Heart left ventricle (tissue), 16 donors: Measurements from ENCODE around the gene MAMDC2. TPM values are rescaled to one million over a fixed set of nuclear protein-coding genes. Genes with fewer than 3 reads are reported as not detected.

Source experiments
- ATAC-seq, 4 donors: fragments of 200-7000 bp; cut with Tn5 transposase; one replicate each; pipeline ENCODE4 v1.9.1; 2020 to 2022; ENCODE audit warnings: moderate library complexity in 4 of 4, mild to moderate bottlenecking in 3 of 4, moderate number of reproducible peaks in 1 of 4
- DNase-seq, 5 donors: peaks; one replicate each; pipeline ENCODE4 v3.0.0-alpha.2; 2020
- H3K27ac ChIP-seq, 12 donors: fragments of 200-600 bp; sonication (generic) in 4 of 12; one replicate each; pipeline versions ENCODE4 v1.5.0 to v1.8.0; 2016 to 2022; ENCODE audit warnings: mild to moderate bottlenecking in 2 of 12
- H3K27me3 ChIP-seq, 9 donors: fragments of 200-600 bp; sonication (generic) in 2 of 9; one replicate each; pipeline versions ENCODE4 v1.5.1 to v1.8.0; 2016 to 2022; ENCODE audit warnings: mild to moderate bottlenecking in 3 of 9
- H3K36me3 ChIP-seq, 9 donors: fragments of 200-600 bp; sonication (generic) in 2 of 9; one replicate each; pipeline versions ENCODE4 v1.5.0 to v1.8.0; 2018 to 2022; ENCODE audit warnings: mild to moderate bottlenecking in 2 of 9
- H3K4me1 ChIP-seq, 12 donors: fragments of 200-600 bp; sonication (generic) in 4 of 12; one replicate each; pipeline versions ENCODE4 v1.5.0 to v1.8.0; 2016 to 2022; ENCODE audit warnings: mild to moderate bottlenecking in 3 of 12
- H3K4me3 ChIP-seq, 12 donors: fragments of 200-600 bp; sonication (generic) in 4 of 12; one replicate each; pipeline versions ENCODE4 v1.5.0 to v1.8.0; 2017 to 2022; ENCODE audit warnings: mild to moderate bottlenecking in 9 of 12, moderate library complexity in 4 of 12
- H3K9me3 ChIP-seq, 12 donors: fragments of 200-600 bp; sonication (generic) in 4 of 12; one replicate each; pipeline versions ENCODE4 v1.5.0 to v1.8.0; 2016 to 2022; ENCODE audit warnings: mild to moderate bottlenecking in 1 of 12
- POLR2A ChIP-seq, 2 donors: fragments of 450-650 bp; IDR thresholded peaks; one replicate each; pipeline ENCODE4 v1.6.1; 2017; ENCODE audit warnings: antibody characterized with exemption in 2 of 2, mild to moderate bottlenecking in 2 of 2, moderate library complexity in 2 of 2
- WGBS, 4 donors: extraction: QIAGEN DNeasy Blood & Tissue Kit in 2 of 4; methylation state at CpG; one replicate each; pipeline versions ENCODE4 v1.1.5 to v1.1.7; 2013 to 2018; 5-methylcytosine and 5-hydroxymethylcytosine counted together
- intact Hi-C, 10 donors: fragments of 100-400 bp; cut with DNase I; formaldehyde crosslinking; loops; one replicate each; pipeline versions ENCODE4 v1.11.1 to v1.14.2; 2022
- polyA plus RNA-seq, 2 donors: library from polyadenylated mRNA; stranded (reverse); fragments of 200-250 nt; gene quantifications; one replicate each; pipeline ENCODE4 v1.2.3, GENCODE V29; 2013
- total RNA-seq, 9 donors: library from RNA; depleted of rRNA in 2 of 9; stranded (reverse); fragments of >200 nt in 2 of 9; fragmentation: NEBNext Ultra II Directional in 3 of 9; extraction: Animal tissue kit (Norgen Biotek cat#: 25700) in 3 of 9; gene quantifications; one replicate each; pipeline versions ENCODE4 v1.1.0 to v1.2.4, GENCODE V29; 2016 to 2023
- TF ChIP-seq, protein P1 (sequence below), 12 donors: fragments of 200-600 bp; sonication (generic) in 4 of 12; IDR thresholded peaks; one replicate each; pipeline versions ENCODE4 v1.5.0 to v1.8.0; 2018 to 2022; ENCODE audit warnings: antibody characterized with exemption in 12 of 12, mild to moderate bottlenecking in 5 of 12
- donor health status: ischemic (EF 13 %, LVEDD 7.1; RV severe dilation, severe dysfunction).
- donor health status: healthy with polysubstance abuse.
- donor health status: DM: no; HTN: yes; CAD: no.
- donor health status: DM: no; HTN: no; CAD: no.
- donor health status: ischemic (EF 25% LVEDD 6.9; RV normal size, moderate dysfunction).
- donor health status: ischemic (EF 25% LVEDD 5.7; RV mildly dilated, moderate dysfunction).
- donor health status: healthy.
- donor health status: DM: yes; HTN: yes; CAD: no.
- donor health status: ischemic (EF 35%, LVEDD 5.7; RV mildly dilated, moderate dysfunction).
- donor health status: nonischemic (EF 11% LVEDD 7.7; RV severe dilation, severe dysfunction).
- donor health status: DM: yes; HTN: yes; CAD: no.
- donor health status: PGD.
- donor health status: ischemic (EF 29% LVEDD 5.4; RV normal size, mild dysfunction).
- donor health status: nonischemic (EF 23%, LVEDD 6.1; RV moderate dilation, normal function).

MAMDC2 gene
- total and polyA plus RNA-seq, 11 donors = 2.5 to 23.9 (median 5.1) TPM

DNA sequence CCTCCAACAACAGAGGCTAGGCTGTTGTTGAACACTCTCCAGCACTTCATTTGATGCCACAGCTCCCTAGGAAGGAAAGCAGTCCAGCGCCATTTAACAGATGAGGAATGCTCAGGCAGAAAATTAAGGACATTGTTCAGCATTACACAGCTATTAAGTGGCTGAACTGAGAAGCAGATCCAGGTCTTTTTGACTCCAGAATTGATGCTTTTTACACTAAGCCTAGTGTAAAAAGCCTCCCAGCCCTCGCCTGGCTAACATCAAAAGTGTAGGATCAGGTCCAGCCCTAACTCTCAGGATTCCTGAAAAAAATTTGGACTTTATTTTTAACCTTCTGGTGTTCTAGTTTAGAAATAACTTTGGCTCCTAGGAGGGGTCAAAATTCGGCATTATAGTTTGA, 108.7 kb downstream of the MAMDC2 start:
- H3K27ac ChIP-seq = peak overlapping the region in 1 of 12 donors; percentile 16
- TF ChIP-seq POLR2A (IDR thresholded peaks at IDR 0.05) = no peak
- TF ChIP-seq, protein P1, sequence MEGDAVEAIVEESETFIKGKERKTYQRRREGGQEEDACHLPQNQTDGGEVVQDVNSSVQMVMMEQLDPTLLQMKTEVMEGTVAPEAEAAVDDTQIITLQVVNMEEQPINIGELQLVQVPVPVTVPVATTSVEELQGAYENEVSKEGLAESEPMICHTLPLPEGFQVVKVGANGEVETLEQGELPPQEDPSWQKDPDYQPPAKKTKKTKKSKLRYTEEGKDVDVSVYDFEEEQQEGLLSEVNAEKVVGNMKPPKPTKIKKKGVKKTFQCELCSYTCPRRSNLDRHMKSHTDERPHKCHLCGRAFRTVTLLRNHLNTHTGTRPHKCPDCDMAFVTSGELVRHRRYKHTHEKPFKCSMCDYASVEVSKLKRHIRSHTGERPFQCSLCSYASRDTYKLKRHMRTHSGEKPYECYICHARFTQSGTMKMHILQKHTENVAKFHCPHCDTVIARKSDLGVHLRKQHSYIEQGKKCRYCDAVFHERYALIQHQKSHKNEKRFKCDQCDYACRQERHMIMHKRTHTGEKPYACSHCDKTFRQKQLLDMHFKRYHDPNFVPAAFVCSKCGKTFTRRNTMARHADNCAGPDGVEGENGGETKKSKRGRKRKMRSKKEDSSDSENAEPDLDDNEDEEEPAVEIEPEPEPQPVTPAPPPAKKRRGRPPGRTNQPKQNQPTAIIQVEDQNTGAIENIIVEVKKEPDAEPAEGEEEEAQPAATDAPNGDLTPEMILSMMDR (IDR thresholded peaks at IDR 0.05) = no peak
- no peaks in the 10 kb centered on the region for H3K9me3 ChIP-seq
- ATAC-seq = no peak
- H3K4me1 ChIP-seq = peaks cover 0 to 7% (median 0%) of the 10 kb centered on the region in 12 donors
- no peak for DNase-seq
- no peak overlapping the region for H3K4me3 ChIP-seq
- H3K27me3 ChIP-seq = no peaks in the 10 kb centered on the region
- H3K36me3 ChIP-seq = peaks cover 0 to 23% (median 0%) of the 10 kb centered on the region in 9 donors
- WGBS, 4 donors = 67 to 75% (median 71%) methylated on average over 3 of the region's 3 CpGs
- intact Hi-C loops = no loop called here

DNA sequence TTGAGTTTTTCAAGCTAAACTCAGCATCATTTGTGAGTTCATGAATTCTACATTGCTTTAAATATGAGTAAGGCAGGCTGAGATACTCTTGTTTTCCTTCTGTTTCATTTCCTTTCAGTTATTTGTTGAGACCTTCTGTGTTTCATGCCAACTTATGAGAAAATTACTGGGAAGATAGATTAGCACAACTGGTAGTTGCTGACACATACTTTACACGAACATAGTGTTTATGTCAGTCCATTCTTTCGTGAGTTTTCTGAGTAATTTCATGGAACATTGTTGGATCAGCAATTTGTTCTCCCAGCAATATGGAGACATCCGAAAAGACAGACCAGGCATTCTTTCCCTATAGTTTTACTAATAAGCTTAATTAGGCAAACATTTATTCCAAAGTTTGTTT, 113.1 kb downstream of the MAMDC2 start:
- peak in 1 of 4 donors; percentile 38 for ATAC-seq
- H3K27me3 ChIP-seq = no peaks in the 10 kb centered on the region
- TF ChIP-seq, protein P1 (IDR thresholded peaks at IDR 0.05) = no peak
- no peak for TF ChIP-seq POLR2A (IDR thresholded peaks at IDR 0.05)
- 68 to 84% (median 76%) methylated on average over 3 of the region's 3 CpGs for WGBS, 4 donors
- no peak for DNase-seq
- H3K27ac ChIP-seq = peak overlapping the region in 1 of 12 donors; percentile 35
- H3K36me3 ChIP-seq = peaks cover 0 to 14% (median 0%) of the 10 kb centered on the region in 9 donors
- no peak overlapping the region for H3K4me3 ChIP-seq
- H3K4me1 ChIP-seq = peaks cover 0 to 23% (median 2%) of the 10 kb centered on the region in 12 donors
- H3K9me3 ChIP-seq = no peaks in the 10 kb centered on the region
- intact Hi-C loops = no loop called here

DNA sequence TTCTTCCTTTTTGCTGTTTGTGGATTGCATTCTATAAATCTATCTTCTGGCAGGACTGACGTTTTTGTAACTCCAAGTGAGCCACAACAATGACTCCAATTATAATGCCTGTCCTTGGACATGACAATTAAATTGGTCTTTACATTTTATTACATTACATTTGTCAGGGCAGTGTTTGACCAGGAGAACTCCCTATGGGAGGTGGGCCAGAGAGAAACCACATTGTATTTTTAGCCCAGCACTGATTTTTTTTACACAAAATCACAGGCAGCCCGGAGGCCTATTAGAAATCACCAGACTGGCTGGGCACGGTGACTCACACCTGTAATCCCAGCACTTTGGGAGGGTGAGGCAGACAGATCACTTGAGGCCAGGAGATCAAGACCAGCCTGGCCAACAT, 116.0 kb downstream of the MAMDC2 start:
- no peaks in the 10 kb centered on the region for H3K9me3 ChIP-seq
- H3K27me3 ChIP-seq = no peaks in the 10 kb centered on the region
- peaks cover 0 to 5% (median 0%) of the 10 kb centered on the region in 9 donors for H3K36me3 ChIP-seq
- DNase-seq = no peak
- TF ChIP-seq, protein P1 (IDR thresholded peaks at IDR 0.05) = no peak
- no peak for TF ChIP-seq POLR2A (IDR thresholded peaks at IDR 0.05)
- ATAC-seq = no peak
- H3K4me3 ChIP-seq = no peak overlapping the region
- WGBS, 4 donors = 73 to 83% (median 75%) methylated on average over 3 of the region's 3 CpGs
- H3K27ac ChIP-seq = peak overlapping the region in 1 of 12 donors; percentile 71
- intact Hi-C loops = loop anchor here in 1 of 10 donors (10.0 kb wide), 1 partner anchor 55 kb away; no protein-coding TSS in a partner anchor
- H3K4me1 ChIP-seq = peaks cover 0 to 26% (median 5%) of the 10 kb centered on the region in 12 donors

DNA sequence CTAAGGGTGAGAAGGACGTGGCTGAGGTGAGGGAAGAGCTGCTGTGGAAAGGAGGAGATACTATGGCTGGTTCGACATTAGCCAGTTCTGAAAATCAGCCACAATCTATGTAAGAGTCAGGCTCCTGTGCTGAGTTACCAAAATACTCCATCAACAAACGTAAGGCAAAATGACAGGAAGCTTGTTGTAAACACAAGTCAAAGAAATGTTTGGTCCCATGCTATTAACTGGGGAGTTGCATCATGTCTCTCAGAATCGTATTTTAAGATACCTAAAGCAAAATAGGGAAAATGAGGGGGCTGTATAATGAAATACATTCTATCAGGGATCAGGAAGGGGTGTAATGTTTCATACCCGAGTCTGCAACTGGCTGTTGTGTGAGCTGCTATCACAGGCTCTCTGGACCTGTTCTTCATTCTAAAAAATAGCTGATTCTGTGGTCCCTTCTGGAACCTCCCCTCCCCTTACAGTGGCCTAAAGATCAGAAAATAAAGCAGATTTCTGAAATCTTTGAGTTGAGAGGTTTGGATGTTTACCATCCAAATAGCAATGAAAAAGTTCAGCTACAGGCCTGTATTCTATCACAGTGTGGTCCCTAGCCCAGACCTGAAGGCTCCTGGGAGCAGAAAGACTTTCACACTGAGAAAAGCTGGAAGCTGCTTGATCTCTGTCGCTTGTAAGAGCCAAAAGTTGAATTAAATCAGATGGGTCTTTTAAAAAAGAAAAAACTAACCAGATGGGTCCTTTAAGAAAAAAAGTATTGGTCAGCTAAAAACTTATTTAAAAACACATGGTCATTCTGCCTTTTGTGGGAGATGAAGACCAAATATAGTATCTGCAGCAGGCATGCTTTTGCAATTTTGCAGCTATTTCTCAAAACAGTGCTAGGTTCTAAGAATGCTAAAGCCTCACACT, 117.3 kb downstream of the MAMDC2 start:
- no peak for TF ChIP-seq POLR2A (IDR thresholded peaks at IDR 0.05)
- H3K27me3 ChIP-seq = no peaks in the 10 kb centered on the region
- H3K4me1 ChIP-seq = peaks cover 0 to 26% (median 5%) of the 10 kb centered on the region in 12 donors
- peak overlapping the region in 11 of 12 donors; percentile 2 to 71 (median 9) for H3K27ac ChIP-seq
- peaks cover 0 to 5% (median 0%) of the 10 kb centered on the region in 9 donors for H3K36me3 ChIP-seq
- DNase-seq = no peak
- peak in 2 of 4 donors; percentile 48 to 65 for ATAC-seq
- no peaks in the 10 kb centered on the region for H3K9me3 ChIP-seq
- intact Hi-C loops = loop anchor here in 1 of 10 donors (10.0 kb wide), 1 partner anchor 56 kb away; no protein-coding TSS in a partner anchor
- no peak overlapping the region for H3K4me3 ChIP-seq
- 46 to 53% (median 48%) methylated on average over 6 of the region's 6 CpGs for WGBS, 4 donors
